SW 1271 (cell line): ENCODE measurements around the gene SHISA5.
A peak's percentile ranks its signal among the peaks of the same experiment; 100 is the strongest.
"Not testable (repeated sequence)": the region's sequence is repeated elsewhere in the genome, so short reads cannot be mapped to it uniquely, and the experiment has no call there.

Source experiments
- DNase-seq, 2 experiments: peaks; one replicate each; lab custom pipeline; 2025; lab: John Stamatoyannopoulos, UW

Gene SHISA5

DNA sequence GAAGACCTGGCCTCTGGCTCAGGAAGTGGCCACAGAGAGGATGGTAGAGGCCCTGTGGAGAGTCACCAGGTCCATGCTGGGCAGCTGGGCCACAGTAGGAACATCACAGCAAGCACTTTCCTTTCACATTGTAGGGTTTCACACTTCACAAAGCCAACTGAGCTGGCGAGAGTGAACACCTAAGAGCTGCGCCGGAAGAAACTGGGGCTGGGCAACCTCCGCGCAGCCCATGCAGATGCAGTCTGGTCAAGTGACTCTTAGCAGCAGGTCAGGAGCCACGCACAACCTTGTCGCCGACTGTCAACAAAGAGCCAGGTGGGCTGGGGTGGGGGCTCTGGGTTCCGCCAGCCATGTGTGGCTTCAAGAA is 15.3 kb upstream of the SHISA5 start:
- no peak for DNase-seq

DNA sequence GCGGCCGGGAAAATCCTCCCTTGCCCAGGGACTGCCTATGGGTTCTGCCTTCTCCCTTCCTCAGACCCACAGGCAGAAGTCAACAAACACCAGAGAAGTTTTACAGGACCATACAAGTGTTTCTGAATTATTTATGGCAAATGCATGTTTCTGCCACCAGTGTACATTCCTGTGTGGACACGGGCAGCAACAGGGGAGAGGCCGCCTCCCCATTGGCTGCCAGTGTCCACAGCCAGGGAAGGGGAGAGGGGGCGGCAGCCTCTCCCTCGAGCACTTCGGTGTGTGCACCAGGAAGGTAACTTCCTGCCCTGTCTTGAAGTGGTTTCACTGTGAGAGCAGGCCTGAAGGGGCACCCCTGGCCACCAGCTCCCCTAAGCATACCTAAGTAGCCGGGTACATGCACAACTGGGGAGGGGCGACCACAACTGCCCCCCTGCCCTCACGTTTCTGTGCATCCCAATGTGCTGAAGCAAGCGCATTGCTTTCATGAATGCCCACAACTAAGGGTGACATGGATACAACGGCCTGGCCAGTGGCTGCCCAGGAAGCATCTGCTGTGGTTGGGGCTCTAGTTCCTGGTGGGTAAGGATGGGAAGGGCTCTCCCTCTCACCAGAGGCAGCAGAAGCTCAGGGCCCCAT is 14.8 kb upstream of the SHISA5 start:
- DNase-seq, result no peak

DNA sequence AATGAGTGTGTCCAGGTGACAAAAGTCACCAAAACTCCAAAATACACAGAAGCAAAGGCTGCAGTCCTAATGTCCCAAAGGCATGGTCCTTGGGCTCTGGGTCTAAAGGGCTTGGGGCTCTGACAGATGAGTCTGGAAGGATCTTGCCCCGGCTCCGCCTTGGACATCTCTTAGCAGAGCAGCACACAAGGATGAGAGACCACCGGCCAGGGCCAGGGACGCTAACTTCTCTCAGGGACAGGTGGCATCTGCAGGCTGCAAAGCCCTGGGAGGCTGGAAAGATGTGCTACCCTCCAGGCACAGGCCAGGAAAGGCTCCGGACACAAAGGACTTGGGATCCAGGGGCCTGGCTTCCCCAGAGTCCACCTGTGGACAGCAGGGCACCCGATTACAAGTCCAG is 14.1 kb upstream of the SHISA5 start:
- DNase-seq, result no peak

DNA sequence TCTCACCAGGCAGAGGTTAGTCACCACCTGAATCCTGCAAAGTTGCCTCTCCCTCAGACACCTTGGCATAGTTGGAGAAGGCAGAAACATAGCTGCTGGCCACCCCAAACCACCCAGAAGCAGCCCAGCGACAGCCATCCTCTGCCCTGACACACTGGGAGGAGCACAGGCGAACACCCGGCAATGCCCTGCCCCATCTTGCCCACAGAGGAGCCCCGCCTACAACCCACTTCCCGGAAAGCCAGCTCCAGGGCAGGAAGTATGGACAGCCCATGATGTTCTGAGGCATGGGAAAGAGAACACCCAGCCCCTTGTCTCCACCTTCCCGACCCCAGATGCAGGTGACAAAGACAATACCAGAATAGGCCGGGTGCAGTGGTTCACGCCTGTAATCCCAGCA is 12.6 kb upstream of the SHISA5 start:
- no peak for DNase-seq

DNA sequence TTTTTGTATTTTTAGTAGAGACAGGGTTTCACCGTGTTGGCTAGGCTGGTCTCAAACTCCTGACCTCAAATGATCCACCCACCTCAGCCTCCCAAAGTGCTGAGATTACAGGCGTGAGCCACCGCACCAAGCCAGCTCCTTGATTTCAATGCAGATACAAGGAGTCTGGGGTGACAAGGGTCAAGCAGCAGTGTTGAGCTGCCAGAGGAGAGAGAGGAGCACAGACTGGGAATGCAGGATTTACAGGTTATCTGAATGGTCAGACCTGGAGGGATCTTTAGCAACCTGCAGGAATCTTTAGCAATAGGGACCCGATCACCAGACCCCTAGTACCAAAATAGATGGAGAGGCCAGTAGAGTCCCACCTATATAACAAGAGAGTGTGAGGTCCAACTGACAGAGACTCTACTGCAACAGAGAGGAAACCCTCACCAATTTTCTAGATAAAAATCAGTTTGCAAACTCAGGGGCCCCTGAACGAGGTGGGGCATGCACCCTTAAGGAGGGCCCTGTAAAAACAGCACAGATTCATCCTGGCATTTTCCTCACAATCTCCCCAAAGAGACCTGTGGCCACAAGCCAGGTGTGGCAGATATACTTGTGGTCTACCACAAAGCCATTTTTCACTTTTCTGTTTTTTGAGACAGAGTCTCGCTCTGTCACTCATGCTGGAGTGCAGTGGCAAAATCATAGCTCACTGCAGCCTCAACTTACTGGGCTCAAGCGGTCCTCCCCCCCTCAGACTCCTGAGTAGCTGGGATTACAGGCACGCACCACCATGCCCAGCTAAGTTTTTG is 10.7 kb upstream of the SHISA5 start:
- no peak for DNase-seq

DNA sequence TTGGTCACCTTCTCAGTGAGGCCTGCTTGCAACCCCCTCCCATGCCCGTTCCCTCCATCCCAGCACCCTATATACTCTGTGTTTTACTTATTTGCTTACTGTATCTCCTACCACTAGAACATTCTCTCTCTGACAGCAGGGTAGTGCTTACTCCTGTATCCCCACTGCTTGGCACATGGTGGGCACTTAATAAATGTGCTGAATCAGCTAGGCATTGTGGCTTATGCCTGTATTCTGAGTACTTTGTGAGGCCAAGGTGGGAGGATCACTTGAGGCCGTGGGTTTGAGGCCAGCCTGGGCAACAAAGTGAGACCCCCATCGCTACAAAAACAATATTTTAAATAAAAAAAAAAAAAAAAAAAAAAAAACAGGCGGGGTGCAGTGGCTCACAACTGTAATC is 7.6 kb upstream of the SHISA5 start:
- DNase-seq, result no peak

DNA sequence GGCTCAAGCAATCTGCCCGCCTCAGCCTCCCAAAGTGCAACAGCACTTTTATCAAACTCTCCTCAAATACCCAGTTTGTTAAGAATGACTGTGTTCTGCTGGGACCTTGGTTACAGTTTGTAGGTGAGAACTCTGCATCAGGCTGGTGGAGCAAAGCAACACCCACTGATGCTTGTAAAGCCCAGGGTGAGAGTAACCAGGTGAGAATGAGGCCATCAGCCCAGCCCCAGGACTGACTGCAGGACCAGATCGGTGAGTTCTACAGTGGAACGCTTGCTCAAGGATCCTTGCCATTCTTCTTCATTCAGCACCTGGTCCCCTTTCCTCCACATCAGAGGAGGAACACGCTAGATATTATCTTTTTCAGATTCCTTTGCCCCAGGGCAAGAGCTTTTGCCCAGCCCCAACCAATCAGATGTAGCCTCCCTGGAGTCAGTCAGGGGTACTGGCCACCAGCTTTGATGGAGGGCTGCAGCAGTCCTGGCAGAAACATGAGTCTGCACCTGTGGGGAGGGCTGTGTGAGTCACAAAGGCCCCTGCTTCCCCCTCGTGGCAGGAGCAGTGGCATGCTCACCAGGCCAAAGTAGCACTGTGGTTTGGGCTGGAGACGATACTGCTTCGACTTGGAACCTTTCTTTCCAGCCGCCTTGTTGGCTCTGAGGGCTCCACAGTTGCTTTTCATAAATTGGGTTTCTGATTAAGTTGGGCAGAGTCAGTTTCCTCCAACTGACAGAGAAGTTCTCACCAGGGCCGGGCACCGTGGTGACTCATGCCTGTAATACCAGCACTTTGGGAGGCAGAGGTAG is 3.5 kb upstream of the SHISA5 start:
- peak in 1 of 2 experiments; percentile 3 for DNase-seq

DNA sequence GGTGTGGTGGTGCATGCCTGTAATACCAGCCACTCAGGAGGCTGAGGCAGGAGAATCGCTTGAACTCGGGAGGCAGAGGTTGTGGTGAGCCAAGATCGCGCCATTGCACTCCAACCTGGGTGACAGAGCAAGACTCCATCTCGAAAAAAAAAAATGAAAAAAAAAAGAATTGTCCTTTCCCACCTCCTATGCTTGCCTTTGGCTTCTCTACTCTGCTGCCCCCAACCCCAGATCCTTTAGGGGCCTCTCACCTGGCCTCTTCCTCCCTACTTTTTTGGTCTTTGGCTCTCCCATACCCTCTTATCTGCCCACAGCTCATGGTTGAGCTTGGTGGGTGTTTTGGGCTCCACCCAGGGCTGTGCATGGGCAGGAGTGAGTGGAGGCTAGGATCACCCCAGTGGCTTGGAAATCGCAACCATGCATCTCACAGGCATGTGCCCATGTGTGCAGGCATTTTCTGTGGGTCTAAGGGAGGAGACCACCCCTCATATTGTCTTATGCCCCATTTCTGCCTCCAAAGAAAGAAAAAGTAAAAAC is 2.1 kb upstream of the SHISA5 start:
- DNase-seq, result no peak

DNA sequence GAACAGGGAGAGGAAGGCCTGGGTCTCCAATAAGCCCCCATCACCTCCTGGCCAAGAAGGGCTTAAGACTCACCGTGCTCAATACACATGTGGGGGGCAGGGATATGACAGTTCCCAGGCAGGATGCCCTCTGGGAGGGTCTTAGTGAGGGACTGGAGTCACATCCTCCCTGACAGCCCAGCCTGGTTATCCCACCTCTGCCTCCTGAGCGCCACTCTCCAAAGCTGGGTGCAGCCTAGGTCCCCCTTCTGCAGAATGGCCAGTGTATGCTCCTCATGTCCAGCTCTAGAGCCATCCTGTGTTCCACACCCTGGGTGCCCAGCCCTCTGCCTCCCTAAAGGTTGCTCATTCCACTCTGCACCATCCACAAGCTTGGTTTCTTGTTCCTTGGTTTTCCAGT is 1.2 kb upstream of the SHISA5 start:
- no peak for DNase-seq

DNA sequence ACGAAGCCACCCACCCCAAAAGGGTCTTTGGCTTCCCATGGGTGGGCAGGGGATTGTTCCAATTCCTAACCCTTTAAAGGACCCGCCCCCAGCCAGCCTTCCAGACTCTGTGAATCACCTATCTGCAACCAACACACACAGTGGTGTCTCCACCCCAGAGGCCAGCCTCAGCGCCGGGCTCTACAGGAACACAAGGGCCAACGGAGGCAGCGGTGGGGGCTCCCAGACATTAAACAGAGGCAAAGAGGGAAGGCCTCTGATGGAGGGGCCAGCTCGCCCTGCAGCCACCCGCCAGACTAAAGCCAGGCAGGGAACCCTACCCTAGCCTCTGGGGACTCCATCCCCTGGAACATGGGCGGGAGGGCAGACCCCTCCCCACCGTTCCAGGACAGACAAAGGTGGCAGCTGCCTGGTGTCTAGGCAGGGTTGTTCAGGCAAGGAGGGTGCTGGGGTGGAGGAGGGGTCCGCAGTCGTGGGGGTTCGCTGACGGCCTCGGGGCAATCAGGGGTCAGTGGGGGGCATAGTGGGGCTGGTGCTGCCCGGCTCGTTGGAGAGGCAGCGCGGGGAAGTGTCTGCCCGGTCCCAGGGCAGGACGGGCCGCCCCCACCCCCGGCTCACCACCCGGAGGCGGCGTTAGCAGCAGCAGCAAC is 448 bp downstream of the SHISA5 start:
- peak in 1 of 2 experiments; percentile 5 for DNase-seq

DNA sequence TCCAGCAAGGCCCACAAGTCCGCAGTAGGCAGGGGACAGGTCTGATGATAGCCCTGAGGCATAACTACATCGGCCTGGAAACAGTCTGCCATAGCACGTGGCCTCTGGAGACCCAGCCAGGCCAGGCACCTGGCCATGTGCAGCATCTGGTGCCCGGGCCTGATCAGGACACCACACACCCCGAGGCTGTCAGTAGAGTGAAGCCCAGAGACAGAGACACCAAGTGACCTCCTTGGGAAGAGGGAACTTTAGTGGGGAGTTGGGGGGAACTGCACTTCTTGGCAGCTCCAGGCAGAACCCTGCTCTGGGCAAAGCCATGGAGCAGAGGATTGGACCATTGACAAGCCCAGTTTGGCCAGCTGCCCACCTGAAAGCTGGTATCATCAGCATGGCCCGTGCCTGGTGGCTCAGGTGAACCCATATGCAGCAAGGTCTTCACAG is 1.2 kb downstream of the SHISA5 start:
- DNase-seq, result no peak

DNA sequence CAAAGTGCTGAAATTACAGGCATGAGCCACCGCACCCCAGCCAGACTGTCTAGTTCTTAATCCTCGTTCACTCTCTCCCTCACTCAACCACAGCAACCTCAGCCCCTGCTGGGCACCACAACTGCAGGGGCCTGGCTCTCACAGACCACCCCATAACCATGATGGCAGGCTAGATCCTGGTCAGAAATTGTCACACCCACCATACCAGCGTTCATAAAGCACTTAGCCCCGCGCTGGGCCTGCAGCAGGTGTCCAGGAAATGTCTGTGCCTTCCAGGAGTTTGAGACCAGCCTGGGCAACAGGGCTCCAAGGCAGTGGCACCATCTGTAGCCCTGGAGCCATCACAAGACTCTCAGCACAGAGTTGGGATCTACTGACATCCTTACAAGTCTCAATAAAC is 1.9 kb downstream of the SHISA5 start:
- DNase-seq, result no peak

DNA sequence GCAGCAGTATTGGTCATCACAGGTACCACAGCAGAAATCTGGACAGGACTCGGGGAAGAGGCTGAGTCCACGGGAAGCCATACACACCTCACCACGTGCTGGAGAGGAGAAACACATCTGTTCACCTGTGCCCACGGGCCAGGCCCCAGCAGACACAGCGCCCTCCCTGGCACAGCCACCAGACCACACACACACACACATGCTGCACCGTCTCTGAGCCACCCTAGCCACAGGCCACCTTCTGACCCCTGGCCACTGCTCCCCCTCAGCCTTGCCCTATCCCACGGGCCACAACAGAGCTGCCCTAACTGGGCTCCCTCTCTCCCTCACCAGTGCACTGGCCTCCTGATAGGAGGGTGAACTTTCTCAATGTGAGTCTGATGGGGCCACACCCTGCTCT is 2.8 kb downstream of the SHISA5 start:
- no peak for DNase-seq

DNA sequence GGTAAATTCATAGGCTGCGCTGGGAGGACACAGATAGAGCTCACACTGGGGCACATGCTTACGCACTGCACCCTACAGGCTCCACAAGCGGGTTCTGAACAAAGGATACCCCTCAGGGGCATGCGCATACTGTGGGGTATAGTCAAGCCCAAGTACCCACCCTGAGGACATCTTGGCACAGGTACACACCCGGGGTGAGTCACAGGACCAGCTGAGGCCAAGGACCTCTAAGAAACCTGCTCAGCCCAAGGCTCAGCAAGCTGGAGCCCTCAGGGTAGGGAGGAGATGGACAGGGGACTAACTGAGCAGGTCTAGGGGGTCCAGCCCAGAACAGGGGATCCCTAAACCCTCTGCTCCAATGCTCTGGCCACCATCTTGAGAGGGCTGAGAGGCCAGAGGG is 3.3 kb downstream of the SHISA5 start:
- DNase-seq, result no peak

DNA sequence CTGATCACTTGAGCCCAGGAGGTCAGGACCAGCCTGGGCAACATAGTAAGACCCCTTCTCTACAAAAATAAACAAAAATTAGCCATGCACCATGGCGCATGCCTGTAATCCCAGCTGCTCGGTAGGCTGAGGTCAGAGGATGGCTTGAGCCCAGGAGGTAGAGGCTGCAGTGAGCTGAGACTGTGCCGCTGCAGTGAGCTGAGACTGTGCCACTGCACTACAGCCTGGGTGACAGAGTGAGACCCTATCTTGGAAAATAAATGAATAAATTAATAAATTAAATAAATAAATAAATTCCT is 10.8 kb downstream of the SHISA5 start:
- no peak for DNase-seq

DNA sequence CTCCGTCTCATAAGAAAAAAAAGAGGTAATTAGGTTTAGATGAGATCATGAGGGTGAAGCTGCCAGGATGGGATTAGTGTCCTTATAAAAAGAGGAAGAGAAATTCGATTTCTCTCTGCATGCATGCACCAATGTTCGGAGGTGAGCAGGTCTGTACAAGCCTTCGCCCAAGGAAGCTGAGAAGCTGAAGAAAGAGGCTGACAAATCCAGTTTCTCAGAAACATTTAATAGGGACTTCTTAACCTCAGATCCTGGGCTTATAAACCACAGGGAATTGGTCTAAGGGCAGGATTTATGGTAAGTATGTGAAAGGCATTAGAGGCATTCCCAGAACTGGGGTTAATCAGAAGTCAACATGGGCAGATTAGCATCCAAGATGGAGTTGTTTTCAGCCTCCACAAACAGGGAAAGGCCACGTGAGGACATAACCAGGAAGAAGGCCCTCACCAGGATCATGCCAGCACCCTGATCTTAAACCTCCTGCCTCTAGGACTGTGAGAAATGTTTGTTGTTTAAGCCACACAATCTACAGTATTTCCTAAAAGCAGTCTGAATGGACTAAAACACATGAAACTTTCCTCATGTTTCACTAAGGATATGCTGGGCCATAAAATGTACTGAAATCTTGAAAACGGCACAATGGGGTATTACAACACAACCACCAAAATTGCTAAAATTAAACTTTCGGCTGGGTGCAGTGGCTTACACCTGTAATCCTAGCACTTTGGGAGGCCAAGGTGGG is 11.3 kb downstream of the SHISA5 start:
- DNase-seq, result no peak

DNA sequence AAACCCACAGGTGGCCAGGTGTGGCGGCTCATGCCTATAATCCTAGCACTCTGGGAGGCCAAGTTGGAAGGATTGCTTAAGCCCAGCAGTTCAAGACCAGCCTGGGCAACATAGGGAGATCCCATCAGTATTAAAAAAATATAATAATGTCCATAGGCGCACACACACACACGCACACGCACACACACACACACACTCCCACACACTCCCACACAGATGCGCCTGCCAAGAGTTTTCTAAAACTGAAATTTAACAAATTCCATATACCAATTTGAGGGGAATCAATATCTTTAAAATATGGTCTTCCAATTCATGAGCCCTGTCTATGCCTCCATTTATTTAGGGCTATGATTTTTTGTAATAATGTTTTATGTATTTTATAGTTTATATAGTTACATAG is 17.0 kb downstream of the SHISA5 start:
- no peak for DNase-seq

DNA sequence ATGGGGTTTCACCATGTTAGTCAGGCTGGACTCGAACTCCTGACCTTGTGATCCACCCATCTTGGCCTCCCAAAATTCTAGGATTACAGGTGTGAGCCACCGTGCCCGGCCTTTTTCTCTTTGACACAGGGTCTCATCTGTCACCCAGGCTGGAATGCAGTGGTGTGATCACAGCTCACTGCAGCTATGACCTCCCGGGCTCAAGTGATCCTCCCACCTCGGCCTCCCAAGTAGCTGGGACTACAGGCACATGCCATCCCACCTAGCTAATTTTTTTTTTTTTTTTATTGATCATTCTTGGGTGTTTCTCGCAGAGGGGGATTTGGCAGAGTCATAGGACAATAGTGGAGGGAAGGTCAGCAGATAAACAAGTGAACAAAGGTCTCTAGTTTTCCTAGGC is 21.2 kb downstream of the SHISA5 start:
- DNase-seq, result not testable (repeated sequence)

DNA sequence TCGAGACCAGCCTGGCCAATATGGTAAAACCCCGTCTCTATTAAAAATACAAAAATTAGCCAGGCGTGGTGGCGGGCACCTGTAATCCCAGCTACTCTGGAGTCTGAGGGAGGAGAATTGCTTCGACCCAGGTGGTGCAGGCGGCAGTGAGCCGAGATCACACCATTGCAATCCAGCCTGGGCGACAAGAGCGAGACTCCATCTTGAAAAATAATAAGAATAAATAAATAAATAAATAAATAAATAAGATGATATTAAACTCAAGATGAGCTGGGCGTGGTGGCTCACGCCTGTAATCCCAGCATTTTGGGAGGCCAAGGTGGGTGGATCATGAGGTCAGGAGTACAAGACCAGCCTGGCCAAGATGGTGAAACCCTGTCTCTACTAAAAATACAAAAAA is 23.1 kb downstream of the SHISA5 start:
- DNase-seq, result not testable (repeated sequence)

DNA sequence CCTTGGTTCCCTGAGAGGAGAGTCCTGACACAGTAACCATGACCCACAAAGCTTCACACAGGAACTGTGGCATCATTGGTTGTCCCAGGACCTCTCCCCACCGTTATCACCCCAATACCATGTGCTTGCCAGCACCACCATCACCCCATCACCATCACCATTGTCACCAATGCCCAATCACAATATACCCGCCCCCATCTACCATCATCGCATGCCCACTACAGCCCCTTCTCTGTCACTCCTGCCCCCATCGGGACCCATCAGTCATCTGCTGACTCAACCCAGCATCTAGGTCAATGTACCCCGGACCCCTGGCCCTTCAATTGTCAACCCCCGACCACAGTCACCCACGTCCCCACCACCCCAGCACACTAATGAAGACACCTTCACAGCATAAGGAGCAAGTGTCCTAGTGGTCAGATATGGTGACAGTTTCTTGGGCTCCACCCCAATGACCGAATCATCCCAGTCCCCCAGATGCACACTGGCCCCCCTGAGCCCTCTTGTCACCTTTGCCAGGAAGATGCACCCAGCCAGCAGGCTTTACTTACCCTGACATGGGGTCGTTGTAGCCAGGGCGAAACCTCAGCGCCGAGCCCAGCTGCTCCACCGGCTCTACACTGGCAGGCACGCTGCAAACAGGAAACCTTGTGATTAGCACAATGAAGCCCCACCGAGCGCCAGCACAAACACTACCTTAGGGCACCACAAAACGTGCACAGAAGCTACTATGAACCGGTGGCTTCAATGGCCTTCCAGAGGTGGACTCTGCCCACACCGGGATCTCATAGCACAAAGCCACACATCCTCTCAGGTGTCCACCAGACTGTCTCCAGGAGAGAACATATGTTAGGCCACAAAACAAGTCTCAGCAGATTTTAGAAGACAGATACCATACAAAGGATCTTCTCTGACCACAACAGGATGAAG is 25.1 kb downstream of the SHISA5 start:
- no peak for DNase-seq
